K562 (cell line): ENCODE measurements around the gene STK4. TPM values are rescaled to one million over a fixed set of nuclear protein-coding genes. Genes with fewer than 3 reads are reported as not detected.
A peak's percentile ranks its signal among the peaks of the same experiment; 100 is the strongest.

Source experiments
- ARHGAP35 ChIP-seq: fragments of 450-650 bp; IDR thresholded peaks from 2 replicates; pipeline ENCODE4 v1.6.1; 2018; ENCODE audit not compliant: partially characterized antibody
- BRD4 ChIP-seq: fragments of 200-600 bp; sonication (generic); IDR thresholded peaks from 2 replicates; pipeline ENCODE4 v1.6.1; 2017; ENCODE audit warnings: inconsistent platforms
- CSDE1 ChIP-seq, 2 experiments: fragments of 450-650 bp; IDR thresholded peaks; 2 replicates each; pipeline ENCODE4 v1.6.1; 2016; ENCODE audit warnings: mild to moderate bottlenecking in 1 of 2
- ESRRA ChIP-seq: fragments of 450-650 bp; IDR thresholded peaks from 2 replicates; pipeline ENCODE4 v1.6.1; 2014; ENCODE audit warnings: low read depth, mild to moderate bottlenecking, moderate library complexity, borderline replicate concordance
- GTF2A2 ChIP-seq: IDR thresholded peaks from 2 replicates; pipeline ENCODE4 v1.6.1; 2016; ENCODE audit warnings: mild to moderate bottlenecking, missing genetic modification characterization, missing compliant biosample characterization
- HDAC1 ChIP-seq, 2 experiments: fragments of 450-650 bp; IDR thresholded peaks; 2 replicates each; pipeline ENCODE4 v1.6.1; 2016 to 2017; ENCODE audit warnings: inconsistent platforms in 1 of 2, mild to moderate bottlenecking in 1 of 2, moderate library complexity in 1 of 2
- MBD2 ChIP-seq: sonication (generic); IDR thresholded peaks from 2 replicates; pipeline ENCODE4 v1.6.1; 2016; ENCODE audit warnings: low read depth, borderline replicate concordance
- MED1 ChIP-seq: sonication (generic); formaldehyde crosslinking; IDR thresholded peaks from 2 replicates; pipeline ENCODE4 v1.8.1; 2023; ENCODE audit warnings: missing genetic modification reagents, borderline replicate concordance
- NCOR1 ChIP-seq: fragments of 450-650 bp; IDR thresholded peaks from 2 replicates; pipeline ENCODE4 v1.6.1; 2016; ENCODE audit warnings: mild to moderate bottlenecking, moderate library complexity
- NEUROD1 ChIP-seq: fragments of 150-350 bp; IDR thresholded peaks from 2 replicates; pipeline ENCODE4 v1.6.1; 2014; ENCODE audit warnings: borderline replicate concordance, low read length, low read depth; ENCODE audit not compliant: partially characterized antibody
- NFIC ChIP-seq: fragments of 450-650 bp; IDR thresholded peaks from 2 replicates; pipeline ENCODE4 v1.6.1; 2017; ENCODE audit warnings: mild to moderate bottlenecking, inconsistent platforms
- NFYB ChIP-seq: IDR thresholded peaks from 2 replicates; pipeline ENCODE4 v1.6.1; 2011; ENCODE audit warnings: mild to moderate bottlenecking, moderate library complexity; ENCODE audit not compliant: insufficient read length; ENCODE audit errors: extremely low read depth
- NR1H2 ChIP-seq: sonication (generic); formaldehyde crosslinking; IDR thresholded peaks from 2 replicates; pipeline ENCODE4 v1.4.0; 2020; ENCODE audit warnings: mild to moderate bottlenecking, missing genetic modification reagents
- NR2C1 ChIP-seq, 2 experiments: fragments of 450-650 bp; IDR thresholded peaks; 2 replicates each; pipeline ENCODE4 v1.6.1; 2017; ENCODE audit warnings: mild to moderate bottlenecking in 2 of 2, antibody characterized with exemption in 1 of 2, inconsistent platforms in 1 of 2, missing compliant biosample characterization in 1 of 2, missing genetic modification characterization in 1 of 2
- NR3C1 ChIP-seq: sonication (generic); formaldehyde crosslinking; IDR thresholded peaks from 2 replicates; pipeline ENCODE4 v1.8.1; 2022; ENCODE audit warnings: missing genetic modification reagents
- RNF2 ChIP-seq: sonication (generic); IDR thresholded peaks from 2 replicates; pipeline ENCODE4 v1.6.1; 2016
- U2AF1 ChIP-seq: fragments of 200-400 bp; formaldehyde crosslinking; optimal IDR thresholded peaks from 2 replicates; pipeline ENCODE3; 2017; ENCODE audit warnings: mild to moderate bottlenecking, low read depth, low read length, moderate library complexity
- WHSC1 ChIP-seq: IDR thresholded peaks from one replicate; pipeline ENCODE4 v1.6.1; 2012; ENCODE audit warnings: low read length, control low read depth, inconsistent platforms
- ZC3H11A ChIP-seq: IDR thresholded peaks from 2 replicates; pipeline ENCODE4 v1.6.1; 2012; ENCODE audit warnings: low read depth, low read length, improper control_type of control experiment
- ZNF174 ChIP-seq: fragments of 250-450 bp; sonication (Bioruptor Pico); IDR thresholded peaks from 2 replicates; pipeline ENCODE4 v1.4.0; 2020; ENCODE audit warnings: mild to moderate bottlenecking
- ZNF217 ChIP-seq: sonication (generic); formaldehyde crosslinking; IDR thresholded peaks from 2 replicates; pipeline ENCODE4 v1.8.0; 2022; ENCODE audit warnings: mild to moderate bottlenecking, missing genetic modification reagents
- ZNF3 ChIP-seq: fragments of 250-450 bp; sonication (Bioruptor Pico); IDR thresholded peaks from 2 replicates; pipeline ENCODE4 v1.5.0; 2021; ENCODE audit warnings: mild to moderate bottlenecking, moderate library complexity
- ZNF311 ChIP-seq: fragments of 250-450 bp; sonication (Bioruptor Pico); IDR thresholded peaks from 2 replicates; pipeline ENCODE4 v1.4.0; 2020; ENCODE audit warnings: mild to moderate bottlenecking, moderate library complexity
- ZNF384 ChIP-seq: IDR thresholded peaks from 2 replicates; pipeline ENCODE4 v1.6.1; 2012; ENCODE audit warnings: low read depth, low read length, improper control_type of control experiment
- ZNF76 ChIP-seq: fragments of 250-450 bp; sonication (Bioruptor Pico); IDR thresholded peaks from 2 replicates; pipeline ENCODE4 v1.4.0; 2020; ENCODE audit warnings: mild to moderate bottlenecking, moderate library complexity, borderline replicate concordance
- ZSCAN32 ChIP-seq: fragments of 450-650 bp; formaldehyde crosslinking; IDR thresholded peaks from 2 replicates; pipeline ENCODE4 v1.4.0; 2020; ENCODE audit warnings: mild to moderate bottlenecking, moderate library complexity
- polyA plus RNA-seq, 8 experiments: library from polyadenylated mRNA; depleted of rRNA in 4 of 8; stranded (reverse) in 5 of 8; unstranded in 3 of 8; fragments of >200 nt; fragmentation: Nextera tagmentation in 2 of 8; fragmentation: Illumina TruSeq in 1 of 8; extraction: Ambion mirVana in 2 of 8; extraction: Trizol in 1 of 8; gene quantifications; 2 replicates each; pipeline versions ENCODE4 v1.2.1 to v1.2.3, GENCODE V29; 2011 to 2014; ENCODE audit warnings: inconsistent platforms in 1 of 8, missing spikeins in 1 of 8
- total RNA-seq, 7 experiments: library from RNA; depleted of rRNA in 6 of 7; stranded (reverse); fragments of >200 nt in 6 of 7; fragmentation: Illumina TruSeq in 2 of 7; extraction: Trizol in 2 of 7; gene quantifications; 2 replicates each; pipeline versions ENCODE4 v1.2.1 to v1.2.3, GENCODE V29; 2011 to 2021; ENCODE audit warnings: low replicate concordance in 1 of 7
- TF ChIP-seq, protein P1 (sequence below): fragments of 450-650 bp; formaldehyde crosslinking; IDR thresholded peaks from 2 replicates; pipeline ENCODE4 v1.4.0; 2020; ENCODE audit warnings: mild to moderate bottlenecking
- TF ChIP-seq, protein P2 (sequence below): fragments of 450-650 bp; IDR thresholded peaks from 2 replicates; pipeline ENCODE4 v1.6.1; 2016; ENCODE audit warnings: low read depth, mild to moderate bottlenecking, moderate library complexity
- TF ChIP-seq, protein P3 (sequence below): sonication (generic); formaldehyde crosslinking; IDR thresholded peaks from 2 replicates; pipeline ENCODE4 v1.5.0; 2020; ENCODE audit warnings: missing genetic modification reagents

Gene STK4
- total and polyA plus RNA-seq, 9 of the 15 experiments (the other 6 are each of a cell fraction or from before 2014, with no cell fraction given) = 11.9 to 30.6 (median 22.2) TPM

DNA sequence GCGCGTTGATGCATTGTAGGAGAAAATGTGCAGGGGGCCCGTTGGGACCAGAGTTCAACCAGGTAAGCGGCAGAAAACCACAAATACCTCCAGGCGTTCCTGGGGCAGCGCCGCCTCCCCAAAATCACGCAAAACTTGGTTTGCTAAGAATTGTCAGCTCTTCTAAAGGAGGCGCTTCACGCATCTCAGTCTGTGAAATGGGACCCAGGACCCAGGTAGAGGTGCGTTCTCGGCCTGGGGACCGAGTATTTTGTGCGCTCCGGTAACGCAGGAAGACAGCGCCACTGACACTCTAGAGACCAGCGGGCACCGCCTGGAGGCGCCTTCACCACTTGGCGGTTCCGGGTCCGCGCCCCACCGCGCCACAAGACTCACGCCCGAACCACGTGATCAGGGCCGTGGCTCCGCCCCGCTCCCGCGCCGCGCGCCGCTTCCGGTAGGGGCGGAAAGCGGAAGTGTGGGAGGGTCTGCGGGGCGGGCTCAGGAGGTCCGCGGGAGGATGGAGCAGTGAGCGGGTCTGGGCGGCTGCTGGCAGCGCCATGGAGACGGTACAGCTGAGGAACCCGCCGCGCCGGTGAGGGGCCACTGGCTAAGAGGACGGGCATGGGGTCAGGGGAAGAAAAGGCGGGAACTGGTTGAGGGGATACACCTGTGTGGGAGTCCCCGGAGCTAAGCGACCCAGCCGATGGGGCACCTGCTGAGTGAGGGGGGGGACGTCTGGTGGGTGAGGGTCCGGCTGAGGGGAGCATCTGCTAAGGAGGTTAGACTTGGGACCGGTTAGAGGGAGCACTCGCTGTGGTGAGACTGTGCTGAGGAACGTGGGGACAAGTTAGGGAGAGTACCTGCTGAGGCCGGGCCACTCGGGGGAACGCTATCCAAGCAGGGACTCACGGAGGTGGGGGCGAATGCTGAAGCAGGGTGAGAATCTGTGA lies at the start of gene STK4 (continued):
- TF ChIP-seq HDAC1 (IDR thresholded peaks at IDR 0.05) = peak in 1 of 2 experiments; percentile 88; a peak in 2 of 4 replicates
- TF ChIP-seq GTF2A2 = no peak
- TF ChIP-seq CSDE1 (IDR thresholded peaks at IDR 0.05) = no peak
- TF ChIP-seq ZNF76 (CRISPR knock-in tag) = no peak
- no peak for TF ChIP-seq MED1
- peak; percentile 24 for TF ChIP-seq U2AF1
- TF ChIP-seq ZNF384 = 0 out of 2 replicates have a peak, but pooled peaks have one; percentile 17
- no peak for TF ChIP-seq NR1H2 (CRISPR knock-in tag)
- peak; percentile 74; the same call in 1 of the 2 replicates for TF ChIP-seq RNF2
- TF ChIP-seq, protein P1, sequence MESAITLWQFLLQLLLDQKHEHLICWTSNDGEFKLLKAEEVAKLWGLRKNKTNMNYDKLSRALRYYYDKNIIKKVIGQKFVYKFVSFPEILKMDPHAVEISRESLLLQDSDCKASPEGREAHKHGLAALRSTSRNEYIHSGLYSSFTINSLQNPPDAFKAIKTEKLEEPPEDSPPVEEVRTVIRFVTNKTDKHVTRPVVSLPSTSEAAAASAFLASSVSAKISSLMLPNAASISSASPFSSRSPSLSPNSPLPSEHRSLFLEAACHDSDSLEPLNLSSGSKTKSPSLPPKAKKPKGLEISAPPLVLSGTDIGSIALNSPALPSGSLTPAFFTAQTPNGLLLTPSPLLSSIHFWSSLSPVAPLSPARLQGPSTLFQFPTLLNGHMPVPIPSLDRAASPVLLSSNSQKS (CRISPR knock-in tag) = no peak
- TF ChIP-seq NR2C1 (IDR thresholded peaks at IDR 0.05) = no peak
- peak; percentile 33; the same call in 1 of the 2 replicates for TF ChIP-seq NR2C1 (tag; IDR thresholded peaks at IDR 0.05)
- TF ChIP-seq BRD4 = no peak; the same call in 1 of the 2 replicates
- TF ChIP-seq ESRRA = peak; percentile 81
- peak; percentile 59; the same call in 1 of the 2 replicates for TF ChIP-seq MBD2
- TF ChIP-seq NEUROD1 = peak; percentile 76
- no peak for TF ChIP-seq NFIC
- TF ChIP-seq WHSC1 = no peak
- no peak for TF ChIP-seq NR3C1
- TF ChIP-seq, protein P2, sequence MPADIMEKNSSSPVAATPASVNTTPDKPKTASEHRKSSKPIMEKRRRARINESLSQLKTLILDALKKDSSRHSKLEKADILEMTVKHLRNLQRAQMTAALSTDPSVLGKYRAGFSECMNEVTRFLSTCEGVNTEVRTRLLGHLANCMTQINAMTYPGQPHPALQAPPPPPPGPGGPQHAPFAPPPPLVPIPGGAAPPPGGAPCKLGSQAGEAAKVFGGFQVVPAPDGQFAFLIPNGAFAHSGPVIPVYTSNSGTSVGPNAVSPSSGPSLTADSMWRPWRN = no peak; the same call in 1 of the 2 replicates
- TF ChIP-seq ZNF3 (CRISPR knock-in tag) = no peak
- no peak for TF ChIP-seq NFYB
- TF ChIP-seq, protein P3, sequence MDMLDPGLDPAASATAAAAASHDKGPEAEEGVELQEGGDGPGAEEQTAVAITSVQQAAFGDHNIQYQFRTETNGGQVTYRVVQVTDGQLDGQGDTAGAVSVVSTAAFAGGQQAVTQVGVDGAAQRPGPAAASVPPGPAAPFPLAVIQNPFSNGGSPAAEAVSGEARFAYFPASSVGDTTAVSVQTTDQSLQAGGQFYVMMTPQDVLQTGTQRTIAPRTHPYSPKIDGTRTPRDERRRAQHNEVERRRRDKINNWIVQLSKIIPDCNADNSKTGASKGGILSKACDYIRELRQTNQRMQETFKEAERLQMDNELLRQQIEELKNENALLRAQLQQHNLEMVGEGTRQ (CRISPR knock-in tag) = peak; percentile 95
- TF ChIP-seq ZC3H11A = no peak; the same call in 1 of the 2 replicates
- TF ChIP-seq ZSCAN32 = no peak
- no peak for TF ChIP-seq ZNF311
- TF ChIP-seq NCOR1 = no peak
- no peak for TF ChIP-seq ZNF217 (CRISPR knock-in tag)
- no peak for TF ChIP-seq ARHGAP35
- TF ChIP-seq ZNF174 (CRISPR knock-in tag) = no peak
